GM12878 (cell line): ENCODE results near the gene RANGAP1.

Experiments used
- CEBPB ChIP-seq, 2 experiments: fragments of 150-350 bp in 1 of 2; IDR thresholded peaks; 2 replicates each; pipeline ENCODE4 v1.6.1; 2012 to 2014; ENCODE audit warnings: low read depth in 2 of 2, low read length in 2 of 2, borderline replicate concordance in 1 of 2, inconsistent platforms in 1 of 2
- POLR2A ChIP-seq: IDR thresholded peaks from 2 replicates; pipeline ENCODE4 v1.6.1; 2011; ENCODE audit warnings: low read depth, mild to moderate bottlenecking, low read length
- POLR2AphosphoS5 ChIP-seq: IDR thresholded peaks from 2 replicates; pipeline ENCODE4 v1.6.1; 2011; ENCODE audit warnings: mild to moderate bottlenecking, low read length, inconsistent platforms
- RBBP5 ChIP-seq: fragments of 200-600 bp; sonication (generic); conservative IDR thresholded peaks from 2 replicates; pipeline ENCODE4 v1.6.1; 2016
- TF ChIP-seq, protein P1 (sequence below), 3 experiments: IDR thresholded peaks in 2 of 3; conservative IDR thresholded peaks in 1 of 3; 2 replicates each; pipeline ENCODE4 v1.5.1; 2011; ENCODE audit warnings: low read depth in 3 of 3, low read length in 3 of 3, mild to moderate bottlenecking in 3 of 3, control low read depth in 2 of 3, moderate library complexity in 2 of 3, inconsistent platforms in 1 of 3, mixed read lengths in 1 of 3; ENCODE audit not compliant: control insufficient read depth in 2 of 3, insufficient read depth in 1 of 3; ENCODE audit errors: extremely low read depth in 1 of 3
- TF ChIP-seq, protein P2 (sequence below): fragments of 150-350 bp; IDR thresholded peaks from 2 replicates; pipeline ENCODE4 v1.6.1; 2014; ENCODE audit warnings: mild to moderate bottlenecking, low read depth, low read length
- TF ChIP-seq, protein P3 (sequence below): IDR thresholded peaks from 2 replicates; pipeline ENCODE4 v1.6.1; 2012; ENCODE audit warnings: mild to moderate bottlenecking, low read depth, low read length

DNA sequence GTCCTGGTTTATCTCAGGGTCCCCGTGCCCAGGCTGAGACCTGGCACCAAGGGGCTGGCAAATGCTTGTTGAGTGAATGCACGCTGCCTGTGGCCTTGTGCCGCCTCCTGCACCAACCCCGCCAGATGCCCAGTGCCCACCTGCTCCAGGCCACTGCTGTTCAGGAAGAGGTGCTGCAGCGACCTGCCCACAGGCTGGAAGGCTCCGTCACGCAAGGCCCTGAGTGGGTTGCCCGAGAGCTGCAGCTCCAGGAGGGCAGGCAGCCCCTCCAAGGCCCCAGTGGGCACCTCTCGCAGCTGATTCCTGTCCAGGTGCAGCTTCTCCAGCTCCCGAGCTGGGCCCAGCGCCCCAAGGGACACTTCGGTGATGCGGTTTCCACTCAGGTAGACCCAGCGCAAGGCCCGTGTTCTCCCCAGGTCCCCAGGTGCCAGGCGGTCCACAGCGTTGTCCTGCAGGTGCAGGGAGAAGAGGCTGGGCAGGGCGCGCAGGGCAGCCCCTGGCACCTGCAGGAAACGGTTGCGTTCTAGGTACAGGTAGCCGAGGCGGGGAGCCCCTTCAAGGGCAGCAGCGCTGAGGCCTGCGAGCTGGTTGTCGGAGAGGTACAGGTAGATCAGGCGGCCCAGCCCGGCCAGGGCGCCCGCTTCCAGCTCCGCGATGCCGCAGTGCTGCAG, 48.8 kb downstream of the RANGAP1 start:
- TF ChIP-seq RBBP5 (no peak), POLR2AphosphoS5 (no peak), CEBPB (IDR thresholded peaks at IDR 0.05; ENCODE audit: borderline replicate concordance in 1 of 2, low read depth in 2 of 2, low read length in 2 of 2) (no peak), POLR2A (no peak)
- TF ChIP-seq, protein P1, sequence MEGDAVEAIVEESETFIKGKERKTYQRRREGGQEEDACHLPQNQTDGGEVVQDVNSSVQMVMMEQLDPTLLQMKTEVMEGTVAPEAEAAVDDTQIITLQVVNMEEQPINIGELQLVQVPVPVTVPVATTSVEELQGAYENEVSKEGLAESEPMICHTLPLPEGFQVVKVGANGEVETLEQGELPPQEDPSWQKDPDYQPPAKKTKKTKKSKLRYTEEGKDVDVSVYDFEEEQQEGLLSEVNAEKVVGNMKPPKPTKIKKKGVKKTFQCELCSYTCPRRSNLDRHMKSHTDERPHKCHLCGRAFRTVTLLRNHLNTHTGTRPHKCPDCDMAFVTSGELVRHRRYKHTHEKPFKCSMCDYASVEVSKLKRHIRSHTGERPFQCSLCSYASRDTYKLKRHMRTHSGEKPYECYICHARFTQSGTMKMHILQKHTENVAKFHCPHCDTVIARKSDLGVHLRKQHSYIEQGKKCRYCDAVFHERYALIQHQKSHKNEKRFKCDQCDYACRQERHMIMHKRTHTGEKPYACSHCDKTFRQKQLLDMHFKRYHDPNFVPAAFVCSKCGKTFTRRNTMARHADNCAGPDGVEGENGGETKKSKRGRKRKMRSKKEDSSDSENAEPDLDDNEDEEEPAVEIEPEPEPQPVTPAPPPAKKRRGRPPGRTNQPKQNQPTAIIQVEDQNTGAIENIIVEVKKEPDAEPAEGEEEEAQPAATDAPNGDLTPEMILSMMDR (IDR thresholded peaks at IDR 0.05 in 2 of 3, conservative IDR thresholded peaks at IDR 0.05 in 1 of 3; ENCODE audit: control insufficient read depth in 2 of 3, extremely low read depth in 1 of 3, insufficient read depth in 1 of 3, low read depth in 3 of 3, low read length in 3 of 3), result no peak
- TF ChIP-seq, protein P2, sequence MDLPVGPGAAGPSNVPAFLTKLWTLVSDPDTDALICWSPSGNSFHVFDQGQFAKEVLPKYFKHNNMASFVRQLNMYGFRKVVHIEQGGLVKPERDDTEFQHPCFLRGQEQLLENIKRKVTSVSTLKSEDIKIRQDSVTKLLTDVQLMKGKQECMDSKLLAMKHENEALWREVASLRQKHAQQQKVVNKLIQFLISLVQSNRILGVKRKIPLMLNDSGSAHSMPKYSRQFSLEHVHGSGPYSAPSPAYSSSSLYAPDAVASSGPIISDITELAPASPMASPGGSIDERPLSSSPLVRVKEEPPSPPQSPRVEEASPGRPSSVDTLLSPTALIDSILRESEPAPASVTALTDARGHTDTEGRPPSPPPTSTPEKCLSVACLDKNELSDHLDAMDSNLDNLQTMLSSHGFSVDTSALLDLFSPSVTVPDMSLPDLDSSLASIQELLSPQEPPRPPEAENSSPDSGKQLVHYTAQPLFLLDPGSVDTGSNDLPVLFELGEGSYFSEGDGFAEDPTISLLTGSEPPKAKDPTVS, result no peak
- TF ChIP-seq, protein P3, sequence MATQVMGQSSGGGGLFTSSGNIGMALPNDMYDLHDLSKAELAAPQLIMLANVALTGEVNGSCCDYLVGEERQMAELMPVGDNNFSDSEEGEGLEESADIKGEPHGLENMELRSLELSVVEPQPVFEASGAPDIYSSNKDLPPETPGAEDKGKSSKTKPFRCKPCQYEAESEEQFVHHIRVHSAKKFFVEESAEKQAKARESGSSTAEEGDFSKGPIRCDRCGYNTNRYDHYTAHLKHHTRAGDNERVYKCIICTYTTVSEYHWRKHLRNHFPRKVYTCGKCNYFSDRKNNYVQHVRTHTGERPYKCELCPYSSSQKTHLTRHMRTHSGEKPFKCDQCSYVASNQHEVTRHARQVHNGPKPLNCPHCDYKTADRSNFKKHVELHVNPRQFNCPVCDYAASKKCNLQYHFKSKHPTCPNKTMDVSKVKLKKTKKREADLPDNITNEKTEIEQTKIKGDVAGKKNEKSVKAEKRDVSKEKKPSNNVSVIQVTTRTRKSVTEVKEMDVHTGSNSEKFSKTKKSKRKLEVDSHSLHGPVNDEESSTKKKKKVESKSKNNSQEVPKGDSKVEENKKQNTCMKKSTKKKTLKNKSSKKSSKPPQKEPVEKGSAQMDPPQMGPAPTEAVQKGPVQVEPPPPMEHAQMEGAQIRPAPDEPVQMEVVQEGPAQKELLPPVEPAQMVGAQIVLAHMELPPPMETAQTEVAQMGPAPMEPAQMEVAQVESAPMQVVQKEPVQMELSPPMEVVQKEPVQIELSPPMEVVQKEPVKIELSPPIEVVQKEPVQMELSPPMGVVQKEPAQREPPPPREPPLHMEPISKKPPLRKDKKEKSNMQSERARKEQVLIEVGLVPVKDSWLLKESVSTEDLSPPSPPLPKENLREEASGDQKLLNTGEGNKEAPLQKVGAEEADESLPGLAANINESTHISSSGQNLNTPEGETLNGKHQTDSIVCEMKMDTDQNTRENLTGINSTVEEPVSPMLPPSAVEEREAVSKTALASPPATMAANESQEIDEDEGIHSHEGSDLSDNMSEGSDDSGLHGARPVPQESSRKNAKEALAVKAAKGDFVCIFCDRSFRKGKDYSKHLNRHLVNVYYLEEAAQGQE, result no peak
